ENCODE data around the gene SRP68.

Gene SRP68

GRCh38 chr17:76018340-76018680, 54.0 kb downstream of the SRP68 start:
- no peak for DNase-seq (ENCODE audit: low read depth)

GRCh38 chr17:76017481-76018339, 54.6 kb downstream of the SRP68 start:
- DNase-seq (ENCODE audit: low read depth), result no peak

- no peak for DNase-seq (ENCODE audit: low read depth)
Measured at GRCh38 chr17:76014925-76015261, 57.4 kb downstream of the SRP68 start.

- DNase-seq (ENCODE audit: low read depth), result peak; percentile 50
Measured at GRCh38 chr17:76014100-76014924, 58.0 kb downstream of the SRP68 start.

- DNase-seq (ENCODE audit: low read depth), result no peak
Measured at GRCh38 chr17:76013377-76013932, 58.9 kb downstream of the SRP68 start.

- no peak for DNase-seq (ENCODE audit: low read depth)
Measured at GRCh38 chr17:76011951-76012350, 60.4 kb downstream of the SRP68 start.

GRCh38 chr17:76009969-76010661, 62.2 kb downstream of the SRP68 start:
- DNase-seq (ENCODE audit: low read depth), result no peak

GRCh38 chr17:76009447-76009846, 62.9 kb downstream of the SRP68 start:
- DNase-seq (ENCODE audit: low read depth), result no peak

- DNase-seq (ENCODE audit: low read depth), result no peak
Measured at GRCh38 chr17:76008630-76009425, 63.5 kb downstream of the SRP68 start.

- no peak for DNase-seq (ENCODE audit: low read depth)
Measured at GRCh38 chr17:76008208-76008607, 64.1 kb downstream of the SRP68 start.

- DNase-seq (ENCODE audit: low read depth), result no peak
Measured at GRCh38 chr17:76007850-76008165, 64.5 kb downstream of the SRP68 start.

- no peak for DNase-seq (ENCODE audit: low read depth)
Measured at GRCh38 chr17:76007131-76007849, 65.0 kb downstream of the SRP68 start.

GRCh38 chr17:76005263-76006149, 66.8 kb downstream of the SRP68 start:
- DNase-seq (ENCODE audit: low read depth), result peak; percentile 43

GRCh38 chr17:76004750-76005262, 67.5 kb downstream of the SRP68 start:
- no peak for DNase-seq (ENCODE audit: low read depth)

- no peak for DNase-seq (ENCODE audit: low read depth)
Measured at GRCh38 chr17:76003915-76004314, 68.4 kb downstream of the SRP68 start.

GRCh38 chr17:76002100-76002499, 70.2 kb downstream of the SRP68 start:
- DNase-seq (ENCODE audit: low read depth), result no peak

GRCh38 chr17:76000755-76001521, 71.4 kb downstream of the SRP68 start, which contains the start of gene CDK3:
Gene CDK3 (plus strand): TSS chr17:76000855. CDS start chr17:76001426, 571 bp downstream.
- no peak for DNase-seq (ENCODE audit: low read depth)

GRCh38 chr17:76000016-76000754, 72.1 kb downstream of the SRP68 start:
- DNase-seq (ENCODE audit: low read depth), result peak; percentile 11
